Measurements from ENCODE around the gene IFT88.

Gene IFT88

DNA sequence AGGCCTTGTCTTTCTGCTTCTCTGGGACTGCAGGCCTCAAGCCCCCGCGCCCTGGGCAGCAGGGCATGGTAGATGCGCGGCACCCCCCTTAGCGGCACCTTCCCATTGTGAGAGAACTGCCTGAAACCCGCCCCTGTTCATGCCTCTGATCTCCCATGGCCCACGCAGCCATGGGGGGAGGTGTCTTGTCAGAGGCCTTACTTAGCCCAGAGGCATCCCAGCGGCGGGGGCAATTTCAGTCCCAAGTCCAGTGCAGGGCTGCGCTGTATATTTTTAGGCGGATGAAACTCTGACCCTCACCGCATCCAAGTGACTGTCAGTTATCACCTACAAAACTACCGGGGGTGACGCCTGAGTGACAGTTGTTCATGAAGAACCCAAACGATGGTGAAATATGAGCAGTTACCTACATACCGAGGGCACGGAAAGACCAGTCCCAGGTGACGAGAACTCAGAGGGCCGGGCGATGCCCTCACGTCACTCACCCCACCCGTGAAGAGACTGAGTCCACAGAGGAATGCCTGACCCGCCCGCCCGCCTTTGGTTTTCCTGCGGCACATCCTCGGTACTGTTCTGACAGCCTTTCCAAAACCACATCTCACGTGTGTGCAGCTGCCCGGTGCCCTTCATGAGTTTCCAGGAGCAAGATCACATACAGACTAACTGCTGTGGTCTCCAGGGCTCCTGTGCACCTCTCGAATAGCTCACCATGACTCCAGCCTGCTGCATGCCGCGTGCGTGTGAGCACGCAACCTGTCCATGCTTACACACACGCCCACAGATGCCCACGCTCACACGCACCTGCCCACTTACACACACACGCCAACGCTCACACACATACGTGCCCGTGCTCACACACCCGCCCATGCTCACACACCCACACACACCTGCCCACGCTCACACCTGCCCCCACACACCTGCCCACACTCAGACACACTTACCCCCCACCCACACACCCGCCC is 150.9 kb downstream of the IFT88 start:
- no peak for FAIRE-seq

- FAIRE-seq, result no peak
These were observed 152.1 kb downstream of the IFT88 start for GRCh38 chr13:20718958-20719566.

- FAIRE-seq, result no peak
These were observed 152.8 kb downstream of the IFT88 start for GRCh38 chr13:20719783-20720182.

DNA sequence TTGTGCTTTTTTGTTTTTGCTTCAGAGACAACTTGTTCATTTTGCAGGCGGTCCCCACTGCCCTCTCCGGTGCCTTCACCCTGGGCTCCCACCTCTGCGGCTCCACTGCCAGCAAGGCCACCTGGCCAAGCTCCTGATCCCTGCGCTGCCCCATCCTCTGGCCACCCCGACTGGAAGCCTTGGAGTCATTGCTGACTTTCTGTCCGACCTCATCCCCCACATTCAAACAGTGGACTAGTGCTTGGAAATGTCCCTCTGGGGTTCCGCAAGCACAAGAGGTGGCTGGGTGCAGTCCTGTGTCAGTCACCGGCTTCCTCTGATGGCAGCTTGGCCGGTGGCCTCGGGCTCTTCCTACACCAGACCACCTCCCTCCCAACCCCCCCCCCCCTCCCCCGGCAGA is 153.5 kb downstream of the IFT88 start:
- FAIRE-seq, result no peak

DNA sequence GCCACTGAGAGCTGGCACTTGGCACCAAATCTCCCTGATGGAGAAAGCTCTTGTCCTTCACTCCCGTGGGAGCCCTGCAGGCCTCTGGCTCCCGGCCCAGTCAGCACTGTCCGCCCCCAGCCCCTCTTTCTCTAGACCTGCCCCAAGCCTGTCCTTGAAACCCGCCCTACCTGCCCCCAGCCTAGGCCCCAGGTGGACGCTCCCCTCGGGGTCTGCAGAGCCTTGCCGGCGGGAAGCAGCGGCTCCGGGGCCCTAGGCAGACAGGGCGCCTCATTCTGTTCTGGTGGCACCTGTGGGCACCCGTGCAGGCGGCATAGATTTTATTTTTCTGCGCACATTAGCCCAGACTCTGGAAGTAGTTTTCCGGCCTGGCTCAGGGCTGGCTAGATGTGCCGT is 154.1 kb downstream of the IFT88 start:
- no peak for FAIRE-seq

DNA sequence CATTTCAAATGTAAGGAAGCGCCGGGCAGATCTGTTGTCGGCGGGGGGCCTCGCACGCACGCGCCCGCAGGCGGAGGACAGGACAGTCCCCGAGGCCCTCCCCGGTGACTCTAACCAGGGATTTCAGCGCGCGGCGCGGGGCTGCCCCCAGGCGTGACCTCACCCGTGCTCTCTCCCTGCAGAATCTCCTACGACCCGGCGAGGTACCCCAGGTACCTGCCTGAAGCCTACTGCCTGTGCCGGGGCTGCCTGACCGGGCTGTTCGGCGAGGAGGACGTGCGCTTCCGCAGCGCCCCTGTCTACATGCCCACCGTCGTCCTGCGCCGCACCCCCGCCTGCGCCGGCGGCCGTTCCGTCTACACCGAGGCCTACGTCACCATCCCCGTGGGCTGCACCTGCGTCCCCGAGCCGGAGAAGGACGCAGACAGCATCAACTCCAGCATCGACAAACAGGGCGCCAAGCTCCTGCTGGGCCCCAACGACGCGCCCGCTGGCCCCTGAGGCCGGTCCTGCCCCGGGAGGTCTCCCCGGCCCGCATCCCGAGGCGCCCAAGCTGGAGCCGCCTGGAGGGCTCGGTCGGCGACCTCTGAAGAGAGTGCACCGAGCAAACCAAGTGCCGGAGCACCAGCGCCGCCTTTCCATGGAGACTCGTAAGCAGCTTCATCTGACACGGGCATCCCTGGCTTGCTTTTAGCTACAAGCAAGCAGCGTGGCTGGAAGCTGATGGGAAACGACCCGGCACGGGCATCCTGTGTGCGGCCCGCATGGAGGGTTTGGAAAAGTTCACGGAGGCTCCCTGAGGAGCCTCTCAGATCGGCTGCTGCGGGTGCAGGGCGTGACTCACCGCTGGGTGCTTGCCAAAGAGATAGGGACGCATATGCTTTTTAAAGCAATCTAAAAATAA is 154.7 kb downstream of the IFT88 start:
- no peak for FAIRE-seq

- no peak for FAIRE-seq
These were observed 160.9 kb downstream of the IFT88 start for GRCh38 chr13:20727856-20728255.

DNA sequence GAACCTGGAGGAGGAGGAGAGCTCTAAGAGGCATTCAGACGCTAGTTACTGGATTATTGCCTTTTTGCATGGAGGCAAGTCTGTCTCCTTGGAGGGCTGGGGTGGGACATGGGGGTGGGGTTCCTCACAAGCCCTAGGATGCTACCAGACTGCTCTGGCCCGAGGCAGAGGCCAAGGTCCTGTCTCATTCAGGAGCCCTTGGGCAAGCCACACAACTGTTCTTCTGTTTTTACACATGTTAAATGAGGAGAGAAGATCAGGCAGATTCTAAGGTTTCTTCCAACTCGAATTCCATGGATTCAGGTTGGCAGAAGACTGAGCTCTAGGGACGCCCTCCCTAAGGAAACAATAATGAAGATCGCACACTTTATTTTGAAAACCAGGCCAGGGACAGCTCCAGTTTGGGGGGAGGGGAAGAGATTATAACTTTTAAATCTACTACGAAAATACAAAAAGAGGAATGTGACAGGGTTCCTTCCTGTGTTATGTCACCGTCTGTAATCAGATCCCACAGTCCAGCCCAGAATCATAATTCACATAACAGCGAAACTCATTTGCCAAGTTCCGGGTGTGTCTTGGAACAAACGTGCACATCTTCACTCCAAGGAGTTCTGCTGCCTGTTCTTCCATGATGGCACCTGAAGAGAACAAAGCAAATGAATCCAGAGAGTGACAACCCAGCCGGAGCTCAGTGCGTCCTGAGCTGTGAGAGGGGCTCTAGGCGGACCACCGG is 161.8 kb downstream of the IFT88 start:
- FAIRE-seq, result no peak

GRCh38 chr13:20729633-20730585 is 163.0 kb downstream of the IFT88 start:
- FAIRE-seq, result no peak

DNA sequence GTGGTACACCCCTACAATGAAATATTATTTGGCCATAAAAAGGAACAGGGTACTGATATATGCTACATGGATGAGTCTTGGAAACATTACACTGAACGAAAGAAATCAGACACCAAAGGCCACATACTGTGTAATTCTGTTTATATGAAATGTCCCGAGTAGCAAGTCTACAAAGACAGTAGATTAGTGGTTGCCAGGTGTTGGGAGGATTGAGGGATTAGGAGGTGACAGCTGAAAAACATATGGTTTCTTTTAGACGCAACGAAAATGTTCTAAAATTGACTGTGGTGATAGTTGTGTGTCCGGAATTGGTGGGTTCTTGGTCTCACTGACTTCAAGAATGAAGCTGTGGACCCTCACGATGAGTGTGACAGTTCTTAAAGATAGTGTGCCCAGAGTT is 171.7 kb downstream of the IFT88 start:
- no peak for FAIRE-seq

DNA sequence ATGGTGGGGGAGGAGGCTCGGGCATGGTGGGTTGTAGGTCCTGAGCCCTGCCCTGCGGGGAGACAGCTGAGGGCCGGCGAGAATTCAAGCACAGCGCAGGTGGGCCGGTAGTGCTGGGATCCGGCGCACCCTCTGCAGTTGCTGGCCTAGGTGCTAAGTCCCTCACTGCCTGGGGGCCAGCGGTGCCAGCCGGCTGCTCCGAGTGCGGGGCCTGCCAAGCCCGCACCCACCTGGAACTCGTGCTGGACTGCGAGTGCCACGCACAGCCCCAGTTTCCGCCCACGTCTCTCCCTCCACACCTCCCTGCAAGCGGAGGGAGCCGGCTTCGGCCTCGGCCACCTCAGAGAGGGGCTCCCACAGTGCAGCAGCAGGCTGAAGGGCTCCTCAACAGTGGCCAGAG is 173.1 kb downstream of the IFT88 start:
- no peak for FAIRE-seq

Measured in islet of Langerhans (tissue), 1 donor.